ENCODE data around the gene VAV1. TPM values are rescaled to one million over a fixed set of nuclear protein-coding genes. Genes with fewer than 3 reads are reported as not detected.

The VAV1 gene
- total RNA-seq, 2 donors from 2014 or later = 111 to 114 TPM

- no peak overlapping the region for H3K27ac Mint-ChIP-seq
- H3K36me3 Mint-ChIP-seq (ENCODE audit: insufficient read depth in 2 of 2) = peaks cover 5 to 24% of the 10 kb centered on the region in 2 donors
- DNase-seq (no peak), ATAC-seq (replicated peaks in 1 of 2) (no peak)
- H3K9me3 Mint-ChIP-seq = peaks cover 2% of the 10 kb centered on the region in 2 donors
- no peaks in the 10 kb centered on the region for H3K27me3 Mint-ChIP-seq (ENCODE audit: low read depth)
- peaks cover 42% of the 10 kb centered on the region for H3K4me1 Mint-ChIP-seq (ENCODE audit: low read depth)
- H3K4me3 Mint-ChIP-seq = no peak overlapping the region
Observed at GRCh38 chr19:6807291-6807690, 34.8 kb downstream of the VAV1 start.

DNA sequence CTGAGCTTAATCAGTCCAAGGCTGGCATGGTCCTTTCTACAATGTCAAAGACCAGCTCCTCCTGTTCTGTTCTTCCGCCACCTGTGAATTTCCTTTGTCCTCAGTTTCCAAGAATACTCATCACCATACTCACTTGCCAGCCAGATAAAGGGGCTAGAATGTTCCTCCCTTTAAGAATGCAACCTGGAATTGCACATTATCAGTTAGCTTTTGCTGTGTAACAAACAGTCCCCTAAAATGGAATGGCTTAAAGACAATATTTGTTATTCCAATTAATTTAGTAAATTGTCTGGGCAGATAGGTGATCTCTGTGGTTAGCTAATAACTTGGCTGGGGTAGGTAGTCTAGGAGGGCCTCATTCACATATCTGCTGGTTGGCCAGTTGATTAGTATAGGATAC, 36.0 kb downstream of the VAV1 start:
- ATAC-seq (replicated peaks in 1 of 2) (no peak), DNase-seq (no peak)
- H3K9me3 Mint-ChIP-seq = peaks cover 4% of the 10 kb centered on the region in 2 donors
- no peak overlapping the region for H3K27ac Mint-ChIP-seq
- no peaks in the 10 kb centered on the region for H3K27me3 Mint-ChIP-seq (ENCODE audit: low read depth)
- H3K4me1 Mint-ChIP-seq (ENCODE audit: low read depth) = peaks cover 44% of the 10 kb centered on the region
- no peak overlapping the region for H3K4me3 Mint-ChIP-seq
- peaks cover 7 to 26% of the 10 kb centered on the region in 2 donors for H3K36me3 Mint-ChIP-seq (ENCODE audit: insufficient read depth in 2 of 2)

- no peak overlapping the region for H3K4me3 Mint-ChIP-seq
- H3K9me3 Mint-ChIP-seq = peaks cover 4% of the 10 kb centered on the region in 2 donors
- peaks cover 7 to 26% of the 10 kb centered on the region in 2 donors for H3K36me3 Mint-ChIP-seq (ENCODE audit: insufficient read depth in 2 of 2)
- DNase-seq (no peak), ATAC-seq (replicated peaks in 1 of 2) (peak; percentile 9 to 36)
- H3K4me1 Mint-ChIP-seq (ENCODE audit: low read depth) = peaks cover 45% of the 10 kb centered on the region
- H3K27me3 Mint-ChIP-seq (ENCODE audit: low read depth) = no peaks in the 10 kb centered on the region
- H3K27ac Mint-ChIP-seq = no peak overlapping the region
Observed at GRCh38 chr19:6809262-6809661, 36.8 kb downstream of the VAV1 start.

GRCh38 chr19:6811378-6811777, 38.9 kb downstream of the VAV1 start:
- H3K9me3 Mint-ChIP-seq = peaks cover 4% of the 10 kb centered on the region in 2 donors
- DNase-seq (no peak), ATAC-seq (replicated peaks in 1 of 2) (no peak)
- H3K4me1 Mint-ChIP-seq (ENCODE audit: low read depth) = peaks cover 62% of the 10 kb centered on the region
- no peak overlapping the region for H3K4me3 Mint-ChIP-seq
- peak overlapping the region; percentile 72 for H3K27ac Mint-ChIP-seq
- H3K36me3 Mint-ChIP-seq (ENCODE audit: insufficient read depth in 2 of 2) = peaks cover 8 to 27% of the 10 kb centered on the region in 2 donors
- no peaks in the 10 kb centered on the region for H3K27me3 Mint-ChIP-seq (ENCODE audit: low read depth)

- H3K4me1 Mint-ChIP-seq (ENCODE audit: low read depth) = peaks cover 63% of the 10 kb centered on the region
- H3K9me3 Mint-ChIP-seq = peaks cover 4% of the 10 kb centered on the region in 2 donors
- H3K27me3 Mint-ChIP-seq (ENCODE audit: low read depth) = no peaks in the 10 kb centered on the region
- peak overlapping the region; percentile 72 for H3K27ac Mint-ChIP-seq
- no peak for ATAC-seq (replicated peaks in 1 of 2)
- peak overlapping the region in 1 of 2 donors; percentile 48 for H3K4me3 Mint-ChIP-seq
- H3K36me3 Mint-ChIP-seq (ENCODE audit: insufficient read depth in 2 of 2) = peaks cover 9 to 25% of the 10 kb centered on the region in 2 donors
- peak in 1 of 2 donors; percentile 14 for DNase-seq
Observed at GRCh38 chr19:6811906-6812305, 39.4 kb downstream of the VAV1 start.

- H3K4me3 Mint-ChIP-seq = no peak overlapping the region
- H3K27me3 Mint-ChIP-seq (ENCODE audit: low read depth) = no peaks in the 10 kb centered on the region
- peaks cover 67% of the 10 kb centered on the region for H3K4me1 Mint-ChIP-seq (ENCODE audit: low read depth)
- H3K27ac Mint-ChIP-seq = peak overlapping the region; percentile 45
- no peak for DNase-seq
- H3K36me3 Mint-ChIP-seq (ENCODE audit: insufficient read depth in 2 of 2) = peaks cover 9 to 24% of the 10 kb centered on the region in 2 donors
- no peak for ATAC-seq (replicated peaks in 1 of 2)
- H3K9me3 Mint-ChIP-seq = peaks cover 4% of the 10 kb centered on the region in 2 donors
Observed at GRCh38 chr19:6812612-6813011, 40.1 kb downstream of the VAV1 start.

DNA sequence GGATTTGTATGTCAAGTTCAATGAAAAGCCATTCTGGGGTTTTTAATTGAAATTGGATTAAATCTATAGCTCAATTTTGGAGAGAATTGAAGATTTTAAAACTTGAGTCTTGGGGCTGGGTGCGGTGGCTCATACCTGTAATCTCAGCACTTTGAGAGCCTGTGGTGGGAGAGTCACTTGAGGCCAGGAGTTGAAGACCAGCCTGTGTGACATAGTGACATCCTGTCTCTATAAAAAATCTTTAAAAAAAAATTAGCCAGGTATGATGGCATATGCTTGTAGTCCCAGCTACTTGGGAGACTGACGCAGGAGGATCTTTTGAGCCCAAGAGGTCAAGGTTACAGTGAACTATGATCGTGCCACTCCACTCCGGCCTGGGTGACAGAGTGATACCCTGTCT, 41.2 kb downstream of the VAV1 start:
- Mint-ChIP-seq H3K27me3 (ENCODE audit: low read depth) (no peaks in the 10 kb centered on the region), H3K27ac (peak overlapping the region; percentile 76), H3K4me1 (ENCODE audit: low read depth) (peaks cover 74% of the 10 kb centered on the region), H3K4me3 (peak overlapping the region; percentile 11 to 38), H3K9me3 (peaks cover 6 to 7% of the 10 kb centered on the region in 2 donors), H3K36me3 (ENCODE audit: insufficient read depth in 2 of 2) (peaks cover 11 to 25% of the 10 kb centered on the region in 2 donors)
- peak in 1 of 2 donors; percentile 22 for DNase-seq
- ATAC-seq (replicated peaks in 1 of 2) = peak; percentile 61

- no peak for DNase-seq
- no peak overlapping the region for H3K27ac Mint-ChIP-seq
- ATAC-seq (replicated peaks in 1 of 2) = no peak
- no peak overlapping the region for H3K4me3 Mint-ChIP-seq
- peaks cover 16 to 30% of the 10 kb centered on the region in 2 donors for H3K36me3 Mint-ChIP-seq (ENCODE audit: insufficient read depth in 2 of 2)
- peaks cover 55% of the 10 kb centered on the region for H3K4me1 Mint-ChIP-seq (ENCODE audit: low read depth)
- no peaks in the 10 kb centered on the region for H3K27me3 Mint-ChIP-seq (ENCODE audit: low read depth)
- H3K9me3 Mint-ChIP-seq = peaks cover 7 to 8% of the 10 kb centered on the region in 2 donors
Observed at GRCh38 chr19:6817179-6817578, 44.7 kb downstream of the VAV1 start.

- Mint-ChIP-seq H3K27ac (peak overlapping the region; percentile 29), H3K9me3 (peaks cover 5 to 6% of the 10 kb centered on the region in 2 donors), H3K4me3 (no peak overlapping the region), H3K27me3 (ENCODE audit: low read depth) (no peaks in the 10 kb centered on the region), H3K4me1 (ENCODE audit: low read depth) (peaks cover 44% of the 10 kb centered on the region), H3K36me3 (ENCODE audit: insufficient read depth in 2 of 2) (peaks cover 14 to 28% of the 10 kb centered on the region in 2 donors)
- ATAC-seq (replicated peaks in 1 of 2) = no peak
- DNase-seq = no peak
Observed at GRCh38 chr19:6818246-6818645, 45.7 kb downstream of the VAV1 start.

- Mint-ChIP-seq H3K36me3 (ENCODE audit: insufficient read depth in 2 of 2) (peaks cover 17 to 38% of the 10 kb centered on the region in 2 donors), H3K4me1 (ENCODE audit: low read depth) (peaks cover 33% of the 10 kb centered on the region), H3K9me3 (peaks cover 5 to 6% of the 10 kb centered on the region in 2 donors), H3K4me3 (no peak overlapping the region), H3K27ac (peak overlapping the region; percentile 49), H3K27me3 (ENCODE audit: low read depth) (no peaks in the 10 kb centered on the region)
- DNase-seq = no peak
- ATAC-seq (replicated peaks in 1 of 2) = no peak
Observed at GRCh38 chr19:6819323-6819722, 46.8 kb downstream of the VAV1 start.

DNA sequence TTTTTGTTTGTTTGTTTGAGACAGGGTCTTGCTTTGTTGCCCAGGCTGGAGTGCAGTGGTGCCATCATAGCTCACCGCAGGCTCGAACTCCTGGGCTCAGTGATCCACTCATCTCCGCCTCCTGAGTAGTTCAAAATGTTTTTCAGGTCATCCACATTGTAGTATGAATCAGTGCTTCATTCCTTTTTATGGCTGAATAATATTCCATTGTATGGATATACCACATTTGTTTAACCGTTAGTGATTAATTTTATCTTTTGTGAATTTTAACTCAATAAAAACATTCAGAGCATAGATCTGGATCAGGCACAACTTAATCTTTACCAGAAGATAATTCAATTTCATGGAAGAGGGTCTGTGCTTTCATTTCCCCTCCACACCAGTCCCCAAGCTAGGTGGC, 47.7 kb downstream of the VAV1 start:
- Mint-ChIP-seq H3K4me3 (no peak overlapping the region), H3K27ac (no peak overlapping the region), H3K27me3 (ENCODE audit: low read depth) (no peaks in the 10 kb centered on the region), H3K36me3 (ENCODE audit: insufficient read depth in 2 of 2) (peaks cover 17 to 42% of the 10 kb centered on the region in 2 donors), H3K4me1 (ENCODE audit: low read depth) (peaks cover 24% of the 10 kb centered on the region), H3K9me3 (peaks cover 5 to 6% of the 10 kb centered on the region in 2 donors)
- no peak for ATAC-seq (replicated peaks in 1 of 2)
- DNase-seq = no peak

GRCh38 chr19:6821639-6822310, 49.3 kb downstream of the VAV1 start:
- Mint-ChIP-seq H3K9me3 (peaks cover 5 to 6% of the 10 kb centered on the region in 2 donors), H3K36me3 (ENCODE audit: insufficient read depth in 2 of 2) (peaks cover 15 to 42% of the 10 kb centered on the region in 2 donors)

GRCh38 chr19:6822311-6822670, 49.8 kb downstream of the VAV1 start:
- H3K4me3 Mint-ChIP-seq = no peak overlapping the region
- H3K4me1 Mint-ChIP-seq (ENCODE audit: low read depth) = peaks cover 10% of the 10 kb centered on the region
- ATAC-seq (replicated peaks in 1 of 2) (no peak), DNase-seq (no peak)
- no peaks in the 10 kb centered on the region for H3K27me3 Mint-ChIP-seq (ENCODE audit: low read depth)
- H3K36me3 Mint-ChIP-seq (ENCODE audit: insufficient read depth in 2 of 2) = peaks cover 15 to 42% of the 10 kb centered on the region in 2 donors
- no peak overlapping the region for H3K27ac Mint-ChIP-seq
- H3K9me3 Mint-ChIP-seq = peaks cover 5 to 6% of the 10 kb centered on the region in 2 donors

More at GRCh38 chr19:6821639-6822310, 49.3 kb downstream of the VAV1 start:
- DNase-seq (no peak), ATAC-seq (replicated peaks in 1 of 2) (no peak)
- no peak overlapping the region for H3K27ac Mint-ChIP-seq
- H3K4me1 Mint-ChIP-seq (ENCODE audit: low read depth) = peaks cover 12% of the 10 kb centered on the region
- no peak overlapping the region for H3K4me3 Mint-ChIP-seq
- H3K27me3 Mint-ChIP-seq (ENCODE audit: low read depth) = no peaks in the 10 kb centered on the region

Measured in activated T-cell treated with anti-CD3 and anti-CD28 coated beads, Interleukin-2, amount 50 U/mL, for 72 hours (primary cell).